KOPT-K1 (cell line): Measurements from ENCODE around the gene LRBA.
"Not testable (repeated sequence)": the region's sequence is repeated elsewhere in the genome, so short reads cannot be mapped to it uniquely, and the experiment has no call there.

Experiments used
- H3K27ac ChIP-seq: fragments of 200-600 bp; sonication (generic); 2 replicates; pipeline ENCODE4 v1.5.1; 2016; ENCODE audit warnings: antibody characterized with exemption, mild to moderate bottlenecking, low read depth, low read length; ENCODE audit not compliant: poor library complexity, severe bottlenecking
- H3K36me3 ChIP-seq: fragments of 200-600 bp; sonication (generic); 2 replicates; pipeline ENCODE4 v1.5.1; 2017; ENCODE audit warnings: antibody characterized with exemption, mild to moderate bottlenecking, low read length, moderate library complexity; ENCODE audit not compliant: insufficient read depth
- H3K9me3 ChIP-seq: fragments of 200-600 bp; sonication (generic); 2 replicates; pipeline ENCODE4 v1.5.1; 2017; ENCODE audit warnings: antibody characterized with exemption, low read length, mild to moderate bottlenecking; ENCODE audit not compliant: insufficient read depth, poor library complexity, severe bottlenecking

LRBA gene

DNA sequence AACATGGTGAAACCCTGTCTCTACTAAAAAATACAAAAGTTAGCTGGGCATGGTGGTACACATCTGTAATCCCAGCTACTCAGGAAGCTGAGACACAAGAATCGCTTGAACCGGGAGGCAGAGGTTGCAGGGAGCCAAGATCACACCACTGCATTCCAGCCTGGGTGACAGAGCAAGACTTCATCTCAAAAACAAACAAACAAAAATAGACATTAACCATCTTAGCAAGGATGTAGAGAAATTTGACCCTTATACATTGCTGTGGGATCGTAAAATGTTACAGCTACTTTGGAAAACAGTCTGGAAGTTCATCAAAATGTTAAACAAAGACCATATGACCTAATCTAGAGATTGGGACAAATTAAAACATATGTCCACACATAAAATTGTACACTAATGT, 96.5 kb downstream of the LRBA start:
- H3K36me3 ChIP-seq, result peaks cover 45% of the 10 kb centered on the region
- not testable (repeated sequence) for H3K9me3 ChIP-seq, H3K27ac ChIP-seq

DNA sequence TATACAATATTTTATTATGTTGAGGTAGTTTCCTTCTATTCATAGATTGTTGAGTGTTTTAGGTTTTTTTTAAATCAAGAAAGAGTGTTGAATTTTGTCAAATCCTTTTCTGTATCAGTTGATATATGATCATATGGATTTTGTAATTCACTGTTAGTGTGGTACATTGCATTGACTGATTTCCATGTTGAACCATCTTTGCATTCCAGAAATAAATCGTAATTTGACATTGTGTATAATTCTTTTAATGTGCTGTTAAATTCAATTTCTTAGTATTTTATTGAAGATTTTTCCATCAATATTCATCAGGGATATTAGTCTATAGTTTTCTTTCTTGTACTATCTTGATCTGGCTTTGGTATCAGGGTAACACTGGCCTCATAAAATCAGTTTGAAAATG, 103.8 kb downstream of the LRBA start:
- Histone ChIP-seq H3K9me3 (peaks cover 20% of the 10 kb centered on the region), H3K27ac (no peak overlapping the region), H3K36me3 (peaks cover 69% of the 10 kb centered on the region)

DNA sequence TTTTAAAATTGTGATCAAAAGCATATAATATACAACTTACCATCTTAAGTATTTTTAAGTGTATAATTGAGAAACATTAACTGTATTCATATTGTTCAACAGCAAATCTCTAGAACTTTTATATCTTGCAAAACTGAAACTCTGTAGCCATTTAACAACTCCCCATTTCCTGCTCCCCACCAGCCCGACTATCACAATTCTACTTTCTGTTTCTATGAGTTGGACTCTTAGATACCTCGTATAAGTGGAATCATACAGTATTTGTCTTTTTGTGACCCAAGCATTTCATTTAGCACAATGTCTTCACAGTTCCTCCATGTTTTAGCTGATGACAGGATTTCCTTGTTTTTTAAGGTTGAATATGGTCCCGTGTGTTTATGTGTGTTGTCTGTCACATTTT, 106.0 kb downstream of the LRBA start:
- Histone ChIP-seq H3K27ac (no peak overlapping the region), H3K36me3 (peaks cover 53% of the 10 kb centered on the region), H3K9me3 (peaks cover 20% of the 10 kb centered on the region)

DNA sequence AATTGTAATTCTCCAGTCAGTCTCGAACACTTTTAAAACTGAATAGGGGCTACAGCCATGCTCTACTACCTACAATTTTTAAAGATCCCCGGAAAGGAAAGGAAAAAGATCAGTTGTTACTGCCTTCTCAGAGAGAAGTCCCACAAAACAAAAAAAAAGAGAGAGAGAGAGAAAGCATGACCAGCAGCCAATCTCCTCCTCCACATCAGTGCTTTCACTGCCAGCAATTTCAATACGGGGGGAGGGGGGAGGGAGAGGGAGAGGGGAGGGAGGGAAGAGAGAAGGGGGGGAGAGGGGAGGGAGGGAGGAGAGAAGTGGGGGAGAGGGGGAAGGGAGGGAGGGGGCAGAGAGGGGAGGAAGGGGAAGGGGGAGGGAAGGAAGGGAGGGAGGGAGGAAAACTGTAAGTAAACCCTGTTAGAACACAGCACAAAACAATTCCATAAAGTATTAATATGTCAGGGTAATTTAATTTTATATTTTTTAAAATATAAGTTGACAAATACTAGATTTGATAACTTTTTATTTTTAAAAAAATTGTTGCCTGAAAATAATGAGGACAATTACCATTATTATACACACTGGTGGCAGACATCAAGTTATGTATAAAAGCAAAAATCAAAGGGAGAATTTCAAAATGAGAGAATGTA, 108.0 kb downstream of the LRBA start:
- Histone ChIP-seq H3K27ac (no peak overlapping the region), H3K9me3 (peaks cover 18% of the 10 kb centered on the region), H3K36me3 (peaks cover 34% of the 10 kb centered on the region)

DNA sequence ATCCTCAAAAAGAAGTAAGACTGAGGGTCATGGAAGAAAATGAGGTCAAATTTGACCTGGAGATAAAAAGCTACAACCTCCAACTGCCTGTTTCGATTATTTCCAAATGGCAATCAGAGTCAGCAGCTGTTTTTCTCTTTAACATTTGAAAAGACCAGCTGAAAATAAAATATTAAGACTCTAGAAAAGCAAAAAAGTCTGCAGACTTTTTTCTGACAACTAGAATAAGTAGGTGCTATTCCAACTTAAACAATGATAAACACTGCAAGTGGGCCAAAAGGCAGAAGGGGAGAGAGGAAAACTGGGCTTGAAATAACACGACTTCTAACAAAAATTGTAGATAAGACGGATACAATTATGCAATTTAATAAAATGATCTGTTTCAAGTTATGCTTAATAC, 110.4 kb downstream of the LRBA start:
- no peaks in the 10 kb centered on the region for H3K9me3 ChIP-seq
- peaks cover 22% of the 10 kb centered on the region for H3K36me3 ChIP-seq
- no peak overlapping the region for H3K27ac ChIP-seq

DNA sequence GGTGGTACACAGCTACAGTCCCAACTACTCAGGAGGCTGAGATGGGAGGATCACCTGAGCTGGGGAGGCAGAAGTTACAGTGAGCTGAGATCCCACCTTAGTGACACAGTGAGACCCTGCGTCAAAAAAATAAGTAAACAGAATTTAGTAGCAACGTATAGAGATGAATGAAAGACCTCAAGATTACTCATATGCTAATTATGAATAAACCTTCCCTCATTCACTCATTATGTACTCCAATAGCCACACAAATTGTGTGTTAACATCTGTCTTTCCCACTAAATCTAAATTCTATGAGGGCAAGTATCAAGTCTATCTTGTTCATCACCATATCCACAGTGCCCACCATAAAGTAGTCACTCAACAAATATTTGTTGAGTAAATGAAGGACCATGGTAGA, 111.5 kb downstream of the LRBA start:
- H3K36me3 ChIP-seq, result peaks cover 23% of the 10 kb centered on the region
- H3K9me3 ChIP-seq, result no peaks in the 10 kb centered on the region
- no peak overlapping the region for H3K27ac ChIP-seq

DNA sequence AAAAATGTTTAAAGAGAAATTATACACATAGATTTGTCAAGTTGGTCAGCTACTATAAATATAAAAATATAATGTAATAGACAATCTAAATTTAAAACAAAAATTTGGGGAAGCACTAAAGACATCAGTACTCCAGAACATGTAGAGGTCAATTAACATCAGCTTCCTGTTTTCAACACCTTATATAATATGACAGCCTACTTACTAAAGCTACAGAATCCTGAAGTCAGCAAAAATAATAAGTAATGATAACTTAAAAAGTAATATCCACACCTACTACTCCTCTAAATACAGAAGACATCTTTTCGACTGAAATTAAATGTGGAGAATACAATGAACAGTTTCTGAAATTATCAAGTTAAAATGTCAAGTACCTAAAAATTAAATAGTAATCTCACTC, 118.6 kb downstream of the LRBA start:
- Histone ChIP-seq H3K36me3 (peaks cover 31% of the 10 kb centered on the region), H3K9me3 (no peaks in the 10 kb centered on the region), H3K27ac (no peak overlapping the region)

DNA sequence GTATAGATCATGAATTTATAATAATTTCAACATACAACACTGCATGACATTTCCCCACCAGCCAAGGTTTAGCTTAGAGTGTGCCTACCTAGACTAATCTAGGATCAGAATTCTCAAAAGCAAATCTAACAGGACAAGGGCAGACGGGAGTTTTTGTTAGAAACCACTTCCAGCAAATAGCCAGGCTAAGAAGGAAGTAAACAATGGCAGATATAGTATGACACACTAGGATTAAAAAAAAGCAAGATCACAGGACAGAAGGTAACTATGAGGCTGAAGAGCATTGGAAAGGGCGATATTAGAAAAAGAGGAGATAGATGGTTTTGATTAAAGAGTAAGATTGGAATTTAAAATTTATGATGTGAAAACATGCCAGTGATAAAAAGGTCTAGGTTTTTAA, 124.8 kb downstream of the LRBA start:
- H3K9me3 ChIP-seq, result no peaks in the 10 kb centered on the region
- peaks cover 11% of the 10 kb centered on the region; the same call in 1 of the 2 replicates for H3K36me3 ChIP-seq
- H3K27ac ChIP-seq, result no peak overlapping the region

DNA sequence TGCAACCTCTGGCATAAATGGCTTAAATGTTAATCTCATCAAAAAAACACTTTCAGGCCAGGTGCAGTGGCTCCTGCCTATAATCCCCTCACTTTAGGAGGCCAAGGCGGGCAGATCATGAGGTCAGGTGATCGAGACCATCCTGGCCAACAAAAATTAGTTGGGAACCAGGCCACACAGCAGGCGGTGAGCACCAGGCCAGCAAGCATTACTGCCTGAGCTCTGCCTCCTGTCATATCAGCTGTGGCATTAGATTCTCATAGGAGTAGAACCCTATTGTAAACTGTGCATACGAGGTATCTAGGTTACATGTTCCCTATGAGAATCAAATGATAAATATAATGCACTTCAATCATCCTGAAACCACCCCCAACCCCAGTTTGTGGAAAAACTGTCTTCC, 125.8 kb downstream of the LRBA start:
- Histone ChIP-seq H3K27ac (no peak overlapping the region), H3K36me3 (peaks cover 11% of the 10 kb centered on the region; the same call in 1 of the 2 replicates), H3K9me3 (no peaks in the 10 kb centered on the region)

DNA sequence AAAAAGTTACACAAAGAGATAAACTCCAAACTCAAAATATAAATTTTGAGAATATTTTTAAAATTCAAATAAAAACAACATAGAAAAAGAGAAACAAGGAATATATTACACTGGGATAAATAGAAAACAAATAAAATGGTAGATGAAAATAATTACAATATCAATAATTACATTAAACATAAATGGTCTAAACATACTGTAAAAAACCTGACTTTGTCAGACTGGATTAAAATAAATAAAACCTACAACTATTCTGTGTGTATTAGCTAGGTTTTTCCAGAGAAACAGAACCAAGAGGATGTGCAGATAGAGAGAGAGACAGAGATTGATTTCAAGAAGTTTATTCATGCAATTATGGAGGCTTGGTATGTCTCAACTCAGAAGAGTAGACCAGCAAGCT, 126.5 kb downstream of the LRBA start:
- Histone ChIP-seq H3K36me3 (peaks cover 11% of the 10 kb centered on the region; the same call in 1 of the 2 replicates), H3K9me3 (no peaks in the 10 kb centered on the region), H3K27ac (no peak overlapping the region)

DNA sequence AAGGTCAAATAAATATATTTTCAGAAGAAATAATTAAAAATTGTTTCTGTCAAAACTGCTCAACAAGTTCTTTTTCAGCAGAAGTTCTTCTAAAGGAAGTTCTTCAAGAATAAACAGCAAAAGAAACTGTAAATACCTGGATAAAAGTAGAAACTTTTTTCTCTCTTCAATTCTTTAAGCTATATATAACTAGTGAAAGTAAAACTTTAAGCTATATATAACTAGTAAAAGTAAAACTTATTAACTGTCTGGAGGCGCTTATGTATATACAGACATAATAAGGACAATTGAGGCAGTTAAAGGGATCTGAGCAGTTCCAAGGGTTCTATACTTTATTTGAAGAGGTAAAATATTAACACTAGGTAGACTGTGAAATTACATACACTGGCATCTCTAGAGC, 126.9 kb downstream of the LRBA start:
- Histone ChIP-seq H3K9me3 (no peaks in the 10 kb centered on the region), H3K27ac (no peak overlapping the region), H3K36me3 (peaks cover 11% of the 10 kb centered on the region; the same call in 1 of the 2 replicates)

DNA sequence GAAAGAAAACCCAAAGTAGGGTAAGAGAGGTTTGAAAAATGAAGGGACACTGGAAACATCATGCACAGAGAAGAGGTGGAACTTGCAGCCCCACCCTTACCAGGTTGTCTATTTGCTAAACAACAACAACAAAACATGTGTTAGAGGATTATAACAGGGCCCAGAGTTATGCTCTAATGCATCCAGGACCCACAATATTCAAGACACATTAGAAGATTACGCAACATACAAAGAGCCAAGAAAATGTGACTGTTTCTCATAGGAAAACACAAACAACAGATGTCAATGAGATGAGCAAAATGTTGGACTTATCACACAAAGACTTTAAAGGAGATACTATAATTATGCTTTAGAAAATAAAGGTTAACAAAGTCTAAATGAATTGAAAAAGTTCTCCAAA, 128.5 kb downstream of the LRBA start:
- H3K9me3 ChIP-seq, result no peaks in the 10 kb centered on the region
- H3K36me3 ChIP-seq, result peaks cover 9% of the 10 kb centered on the region; the same call in 1 of the 2 replicates
- no peak overlapping the region for H3K27ac ChIP-seq

DNA sequence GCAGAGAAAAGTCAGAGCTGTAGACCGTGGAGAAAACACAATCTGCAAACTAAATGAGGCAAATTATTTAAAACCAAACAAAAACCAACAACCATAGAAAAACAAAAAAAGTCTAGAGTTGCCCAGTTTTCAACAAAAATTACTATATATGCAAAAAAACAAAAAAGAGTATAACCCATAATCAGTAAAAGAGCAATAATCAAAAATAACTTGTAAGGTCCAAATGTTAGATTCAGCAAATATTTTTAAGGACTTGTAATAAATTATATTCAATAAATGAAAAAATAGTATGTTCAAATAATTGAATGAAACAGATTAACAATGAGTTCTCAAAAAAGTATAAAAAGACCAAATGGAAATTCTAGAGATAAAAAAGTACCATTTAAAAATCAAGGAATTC, 130.5 kb downstream of the LRBA start:
- peaks cover 22% of the 10 kb centered on the region; the same call in 1 of the 2 replicates for H3K36me3 ChIP-seq
- peaks cover 8% of the 10 kb centered on the region for H3K9me3 ChIP-seq
- no peak overlapping the region for H3K27ac ChIP-seq

DNA sequence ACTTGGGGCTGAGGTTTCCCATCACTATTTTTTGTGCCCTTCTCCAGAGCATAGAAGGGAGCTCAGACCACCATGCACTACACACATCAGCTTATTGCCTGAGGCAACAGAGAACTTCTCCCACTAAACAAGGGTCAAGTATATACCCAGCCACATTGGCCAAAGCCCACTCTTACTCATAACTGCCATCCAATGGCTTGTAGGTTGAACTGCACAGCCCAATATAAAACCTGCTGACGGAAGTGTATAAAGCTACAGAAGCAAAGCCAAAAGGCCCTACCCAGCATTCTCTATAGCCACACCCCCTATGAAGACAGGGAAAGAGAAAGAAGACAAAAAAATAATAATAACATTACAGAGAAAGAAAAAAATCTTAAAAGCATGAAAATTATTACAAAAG, 139.7 kb downstream of the LRBA start:
- H3K36me3 ChIP-seq, result peaks cover 8% of the 10 kb centered on the region; the same call in 1 of the 2 replicates

DNA sequence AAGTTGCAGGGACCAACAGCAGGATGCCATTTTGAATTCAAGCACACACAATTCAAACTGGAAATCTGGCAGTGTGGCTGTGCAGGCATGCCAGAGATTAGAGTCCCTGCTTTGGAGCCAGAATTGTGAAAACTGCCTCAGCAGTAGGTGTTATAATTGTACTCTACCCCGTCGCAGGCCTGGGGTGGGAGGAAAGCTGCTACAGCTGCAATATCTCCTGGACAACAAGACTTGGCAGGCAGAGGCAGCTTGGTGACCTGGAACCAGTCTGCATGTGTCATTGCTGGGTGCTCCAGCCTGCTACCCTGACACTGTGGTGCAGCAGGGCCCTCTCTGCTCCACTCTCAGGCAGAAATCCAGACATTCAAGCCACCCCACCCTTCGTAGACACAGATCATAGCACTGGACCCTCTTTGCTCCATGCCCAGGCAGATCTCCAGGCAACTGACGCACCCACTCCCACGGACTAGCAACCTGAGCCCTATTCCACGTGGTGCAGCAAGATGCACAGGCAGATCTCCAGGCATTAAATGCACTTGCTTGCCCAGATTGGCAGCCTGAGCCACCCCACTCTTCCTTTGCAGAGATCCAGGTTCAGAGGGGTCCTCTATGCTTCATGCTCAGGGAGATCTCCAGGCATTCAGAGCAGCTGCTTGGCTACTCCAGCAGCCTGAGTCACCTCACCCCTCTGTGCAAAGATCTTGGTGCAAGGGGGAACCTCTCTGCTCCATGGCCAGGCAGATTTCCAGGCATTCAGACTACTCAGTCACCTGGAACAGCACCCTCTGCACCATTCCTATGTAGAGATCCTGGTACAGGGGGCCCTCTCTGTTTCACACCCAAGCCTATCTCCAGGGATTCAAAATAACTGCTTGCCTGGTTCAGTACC, 140.5 kb downstream of the LRBA start:
- Histone ChIP-seq H3K9me3 (peaks cover 1% of the 10 kb centered on the region), H3K36me3 (peaks cover under 1% of the 10 kb centered on the region; the same call in 1 of the 2 replicates), H3K27ac (no peak overlapping the region)

More for the DNA sequence above, 139.7 kb downstream of the LRBA start:
- H3K9me3 ChIP-seq, result peaks cover 9% of the 10 kb centered on the region
- H3K27ac ChIP-seq, result no peak overlapping the region
